HUDEP-2 (cell line): Measurements from ENCODE around the gene FOXS1.

ENCODE experiments used
- DNase-seq, 76 experiments: peaks; one replicate each; lab custom pipeline; 2025; ENCODE audit not compliant: unreplicated experiment in 76 of 76; lab: John Stamatoyannopoulos, UW

The FOXS1 gene

DNA sequence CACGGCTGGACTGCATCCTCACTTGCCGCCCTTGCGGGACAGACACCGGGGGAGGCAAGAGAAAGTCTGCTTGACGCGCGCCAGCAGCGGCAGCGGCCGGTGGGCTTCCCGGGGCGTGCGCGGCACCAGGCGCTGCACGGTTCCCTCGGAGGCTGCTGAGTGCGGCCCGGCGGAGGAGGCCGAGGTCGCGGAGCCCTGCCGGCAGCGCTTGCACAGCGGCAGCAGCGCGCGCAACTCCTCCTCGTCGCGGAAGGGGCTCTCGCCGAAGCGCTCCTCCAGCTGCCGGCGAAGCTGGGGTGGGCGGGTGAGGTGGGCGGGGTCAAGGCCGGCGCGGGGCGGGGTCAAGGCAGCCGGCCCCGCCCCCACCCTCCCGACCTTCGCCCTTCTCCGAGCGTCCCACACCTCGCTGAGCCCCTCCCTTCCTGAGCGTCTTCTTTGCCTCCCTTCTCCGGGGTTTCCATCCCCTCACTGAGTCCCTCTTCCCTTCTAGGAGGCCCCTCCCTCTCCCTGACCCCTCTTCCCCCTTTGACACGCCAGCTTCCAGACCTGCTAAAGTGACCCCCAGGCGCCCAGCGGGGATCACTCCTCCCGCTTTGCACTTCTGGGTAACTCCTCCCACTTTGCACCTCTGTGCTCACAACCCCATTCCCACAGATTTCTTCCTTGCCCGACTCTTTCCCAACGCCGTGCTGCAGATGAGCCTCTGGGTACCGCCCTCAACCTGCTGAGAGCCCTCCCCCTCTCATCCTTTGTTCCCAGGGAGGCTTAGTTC, 16.2 kb upstream of the FOXS1 start:
- DNase-seq = peak in 28 of 76 experiments; percentile 1 to 54 (median 30)

GRCh38 chr20:31861135-31861384, 15.7 kb upstream of the FOXS1 start:
- no peak for DNase-seq

- no peak for DNase-seq
Measured at GRCh38 chr20:31860390-31861134, 15.2 kb upstream of the FOXS1 start.

GRCh38 chr20:31859998-31860380, 14.6 kb upstream of the FOXS1 start:
- DNase-seq = no peak

DNA sequence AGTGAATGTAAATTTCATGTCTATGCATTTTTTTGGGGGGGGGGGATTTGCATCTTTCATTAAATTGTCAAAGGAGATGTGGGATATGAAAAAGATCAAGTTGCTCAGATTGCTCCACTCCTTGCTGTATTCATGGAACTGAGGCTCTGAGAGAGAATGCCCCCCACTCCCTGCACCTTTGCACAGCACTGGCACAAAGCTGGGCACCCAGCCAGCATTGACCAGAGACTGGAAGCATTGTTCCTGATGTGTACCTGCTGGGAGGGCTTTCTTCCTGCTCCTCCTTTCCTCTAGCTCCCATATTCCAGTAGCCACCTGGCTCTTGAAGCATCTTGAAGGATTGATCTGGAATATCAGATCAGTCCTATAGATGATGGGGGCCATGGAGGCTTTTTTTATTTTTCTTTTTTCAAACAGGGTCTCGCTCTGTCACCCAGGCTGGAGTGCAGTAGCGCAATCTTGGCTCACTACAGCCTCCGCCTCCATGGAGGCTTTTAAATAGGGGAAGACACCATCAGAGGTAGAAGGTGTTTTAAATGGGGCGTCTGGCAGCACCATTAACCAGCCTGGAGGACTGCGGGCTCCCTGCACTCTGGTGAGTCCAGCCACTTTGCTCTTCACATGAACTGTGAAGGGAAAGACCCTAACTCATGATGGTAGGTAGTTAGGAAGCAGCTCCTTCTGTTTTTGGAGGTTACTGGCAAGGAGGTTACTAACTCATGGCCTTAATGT, 14.0 kb upstream of the FOXS1 start:
- DNase-seq = no peak

DNA sequence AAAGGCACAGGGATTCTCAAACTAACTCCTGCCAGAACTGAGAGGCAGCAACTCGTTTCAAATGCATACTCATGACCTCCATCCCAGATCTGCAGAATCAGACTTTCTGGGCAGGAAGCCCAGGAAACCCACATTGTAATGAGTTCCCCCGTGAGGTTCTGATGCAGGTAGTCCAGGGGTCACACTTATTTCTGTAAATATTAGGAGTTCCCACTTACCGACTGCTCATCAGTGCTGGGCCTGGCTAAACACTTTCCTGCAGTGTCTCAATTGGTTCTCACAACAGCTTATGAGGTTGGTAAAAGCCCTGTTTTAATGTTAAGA, 13.3 kb upstream of the FOXS1 start:
- no peak for DNase-seq

DNA sequence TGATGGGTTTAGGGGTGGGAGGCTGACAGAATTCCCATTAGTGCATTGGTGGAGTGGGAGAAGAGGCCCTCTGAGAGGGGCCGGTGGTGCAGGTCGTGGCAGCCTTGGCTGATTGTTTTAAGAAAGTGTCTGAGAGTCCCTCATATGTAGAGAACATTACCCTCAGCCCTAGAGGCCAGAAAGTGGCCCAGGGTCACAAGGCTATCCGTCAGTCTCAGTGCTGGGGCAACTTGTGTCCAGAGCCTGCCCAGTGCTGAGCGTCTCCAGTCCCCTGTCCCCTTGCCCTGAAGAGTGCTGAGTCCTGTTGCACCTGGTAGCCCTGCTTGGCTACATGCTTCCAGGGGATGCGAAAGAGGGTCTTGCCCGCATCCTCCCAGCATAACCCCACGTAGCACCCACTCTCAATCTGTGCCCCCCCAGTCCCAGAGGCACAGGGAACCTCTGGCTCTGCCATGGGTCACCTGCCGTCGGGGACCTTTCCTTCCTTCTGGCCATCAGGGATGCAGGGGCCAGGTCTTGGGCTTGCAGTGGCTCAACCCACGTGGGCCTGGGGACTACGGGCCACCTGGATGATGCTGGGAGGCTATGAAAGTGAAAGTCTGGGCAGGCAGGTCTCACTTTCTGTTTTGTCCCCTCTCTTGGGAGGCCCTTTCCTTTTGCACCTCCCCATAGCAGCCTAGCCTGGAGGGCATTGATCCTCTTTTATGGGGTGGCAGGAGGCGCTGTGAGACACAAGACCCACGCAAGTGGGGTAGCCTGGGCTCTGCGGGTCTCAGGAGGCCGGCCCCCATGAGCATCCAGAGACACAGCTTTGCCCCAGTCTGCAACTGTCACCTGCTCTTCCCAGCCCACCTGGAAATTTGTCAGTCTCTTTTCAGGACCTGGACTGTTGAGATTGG, 12.7 kb upstream of the FOXS1 start:
- DNase-seq = no peak

- no peak for DNase-seq
Measured at GRCh38 chr20:31856516-31856915, 11.1 kb upstream of the FOXS1 start.

GRCh38 chr20:31853481-31853880, 8.1 kb upstream of the FOXS1 start:
- no peak for DNase-seq

- no peak for DNase-seq
Measured at GRCh38 chr20:31851240-31851955, 6.0 kb upstream of the FOXS1 start.

GRCh38 chr20:31849306-31849930, 4.0 kb upstream of the FOXS1 start:
- no peak for DNase-seq

DNA sequence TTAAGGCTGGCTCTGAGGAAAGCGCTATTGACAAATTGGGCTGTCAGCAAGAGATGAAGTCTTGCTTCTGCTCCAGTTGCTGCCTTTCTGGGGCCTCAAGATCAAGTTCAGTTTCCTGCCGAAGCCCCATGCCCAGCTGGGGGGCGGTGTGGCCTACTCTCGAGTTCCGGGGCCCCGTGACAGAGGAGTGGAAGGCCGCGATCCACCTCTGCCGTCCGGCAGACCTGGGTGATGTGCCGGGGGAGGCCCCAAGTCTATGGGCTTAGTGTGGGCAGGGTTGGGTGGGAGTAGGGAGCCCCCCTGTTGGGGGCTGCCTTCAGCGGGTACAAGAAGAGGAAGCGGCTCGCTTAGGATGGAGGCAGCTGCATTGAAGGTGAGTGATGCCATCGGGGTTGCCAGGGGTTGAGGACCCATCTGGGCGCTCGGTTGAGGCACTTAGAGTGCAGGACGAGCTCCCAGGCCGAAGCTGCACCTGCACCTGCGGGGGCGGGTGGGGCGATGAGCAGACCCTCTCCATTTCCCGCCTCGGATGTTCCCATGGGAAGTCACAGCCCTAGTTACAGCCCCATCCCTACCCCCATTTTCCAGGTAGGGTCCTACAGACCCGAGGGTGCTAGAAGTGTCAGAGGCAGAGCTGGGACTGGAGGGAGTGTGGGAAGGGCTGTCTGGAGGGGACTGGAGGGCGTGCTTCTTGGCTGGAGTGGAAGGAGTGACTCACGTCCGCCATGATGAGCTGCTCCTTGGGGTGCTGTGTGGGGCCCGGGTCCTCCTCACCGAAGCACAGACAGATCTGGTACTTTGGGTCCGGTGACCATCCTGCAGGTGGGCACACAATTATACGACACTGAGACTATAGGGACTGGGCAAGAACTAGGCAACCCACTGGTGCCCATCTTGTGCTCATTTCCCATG, 2.9 kb upstream of the FOXS1 start:
- DNase-seq = no peak

- DNase-seq = no peak
Measured at GRCh38 chr20:31846793-31847138, 1.4 kb upstream of the FOXS1 start.

DNA sequence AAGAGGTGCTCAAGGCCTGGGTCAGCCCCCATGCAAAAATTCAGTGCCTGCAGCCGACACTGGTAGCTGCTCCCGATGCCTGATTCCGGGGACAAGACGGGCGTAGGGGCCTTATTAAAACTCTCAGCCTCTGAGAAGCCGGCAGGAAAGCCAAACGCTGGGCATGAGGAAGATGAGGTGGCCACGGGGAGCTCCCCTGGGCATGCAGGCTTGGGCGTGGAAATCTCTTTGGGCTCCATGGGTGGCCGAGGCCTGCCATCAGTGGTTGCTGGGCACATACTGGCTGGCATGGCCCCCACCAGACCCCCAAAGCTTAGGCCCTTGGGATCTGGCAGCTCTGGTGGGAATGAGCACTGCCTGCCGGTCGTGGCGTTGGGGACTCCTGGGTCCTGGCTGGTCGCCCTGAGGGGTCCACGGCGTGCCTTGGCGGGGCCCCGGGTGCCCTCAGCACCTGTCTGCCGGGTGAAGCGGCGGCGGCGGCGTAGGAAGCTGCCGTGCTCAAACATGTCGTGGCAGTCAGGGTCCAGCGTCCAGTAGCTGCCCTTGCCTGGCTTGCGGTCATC, 586 bp downstream of the FOXS1 start:
- DNase-seq = no peak

DNA sequence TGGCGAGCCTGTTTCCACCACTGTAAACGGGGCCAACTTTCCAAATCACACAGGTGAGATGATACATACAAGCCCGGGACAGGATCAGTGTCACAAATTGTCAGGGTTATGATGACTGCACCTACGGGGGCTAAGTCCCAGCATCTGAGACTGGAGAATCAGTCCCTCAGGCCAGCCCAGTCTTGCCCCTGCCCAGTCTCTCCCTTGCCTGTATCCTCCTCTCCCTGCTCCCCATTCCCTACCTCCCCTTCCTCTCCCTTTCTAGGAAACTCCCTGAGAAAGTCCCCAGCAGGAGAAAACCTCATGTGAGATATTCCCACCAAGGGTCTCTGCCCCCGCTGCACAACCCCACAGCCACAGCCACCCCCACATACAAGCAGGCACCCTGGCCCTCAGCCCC, 1.5 kb downstream of the FOXS1 start:
- DNase-seq = no peak

DNA sequence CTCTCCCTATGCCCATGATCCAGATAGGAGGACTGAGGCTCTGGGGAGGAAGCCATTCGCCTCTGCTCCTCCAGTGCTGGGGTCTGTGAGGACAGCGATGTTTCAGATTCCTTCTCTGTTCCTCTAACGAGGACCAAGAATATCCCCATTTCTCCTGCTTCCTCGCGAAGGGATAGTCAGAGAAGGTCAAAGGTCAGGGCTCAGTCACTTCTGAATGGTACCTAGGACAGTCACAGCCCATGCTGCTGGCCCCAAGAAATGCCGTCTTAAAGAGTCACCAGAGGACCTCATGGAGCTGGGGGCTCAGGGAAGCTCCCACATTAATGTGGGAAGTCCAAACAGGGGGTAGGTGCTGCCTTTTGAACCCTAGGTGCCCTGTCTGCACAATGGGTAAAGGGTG, 2.1 kb downstream of the FOXS1 start:
- DNase-seq = no peak

DNA sequence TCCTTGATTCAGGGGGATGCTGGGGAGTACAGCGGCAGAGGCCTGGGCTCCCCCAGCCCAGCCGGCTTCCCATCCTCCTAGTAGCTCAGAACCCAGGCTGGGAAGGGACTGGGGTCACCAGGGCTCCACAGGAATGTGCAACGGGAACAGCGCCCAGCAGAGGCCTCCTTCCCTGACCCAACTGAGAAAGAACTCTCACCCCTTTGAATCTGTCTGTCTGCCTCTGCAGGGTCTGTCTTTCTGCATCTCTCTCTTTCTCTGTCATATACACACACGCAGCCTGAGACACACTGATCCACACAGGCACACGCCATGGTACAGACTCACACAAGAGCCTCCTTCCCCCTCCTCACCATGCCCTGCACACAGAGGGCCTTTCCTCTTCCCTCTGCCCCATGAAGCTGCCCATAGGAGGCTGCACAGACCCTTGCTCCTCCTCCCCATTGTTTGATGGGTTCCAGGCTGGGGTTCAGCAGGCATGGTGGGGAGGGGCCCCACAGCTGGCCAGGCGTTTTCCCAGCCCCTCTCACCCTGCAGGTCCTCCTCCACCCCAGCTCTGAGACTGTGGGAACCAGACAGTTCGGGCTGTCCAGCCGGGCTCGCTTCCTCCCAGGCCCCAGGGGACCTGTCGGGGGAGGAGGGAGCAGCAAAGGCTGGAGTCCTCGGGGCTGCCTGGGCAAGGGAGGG, 2.8 kb downstream of the FOXS1 start:
- no peak for DNase-seq

DNA sequence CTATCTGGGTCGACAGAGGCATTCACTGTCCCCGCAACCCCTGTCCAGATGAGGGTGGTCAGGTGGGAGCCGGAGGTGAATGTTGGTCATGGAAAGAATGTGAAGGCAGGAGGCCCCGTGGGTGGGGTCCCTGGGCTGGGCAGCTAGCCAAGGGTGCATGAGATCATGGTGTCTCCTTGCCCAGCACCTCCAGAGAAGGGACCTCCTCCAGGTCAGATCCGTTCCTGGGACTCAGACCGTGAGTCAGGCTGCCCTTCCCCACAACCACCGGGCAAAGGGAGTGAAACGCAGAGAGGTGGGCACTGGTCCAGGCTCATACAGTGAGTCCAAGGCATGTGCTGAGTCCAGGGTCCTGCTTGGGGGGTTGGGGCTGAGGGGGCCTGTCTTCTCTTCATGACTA, 3.5 kb downstream of the FOXS1 start:
- peak in 18 of 76 experiments; percentile 4 to 56 (median 26) for DNase-seq
